Thyroid gland (tissue), 4 donors: ENCODE results near the gene ASIC4. TPM values are rescaled to one million over a fixed set of nuclear protein-coding genes. Genes with fewer than 3 reads are reported as not detected.

Source experiments
- DNase-seq, 2 donors: peaks; one replicate each; pipeline ENCODE4 v3.0.0-alpha.2; 2019
- H3K27ac ChIP-seq, 3 donors: fragments of 200-600 bp; sonication (generic); 1 replicate in 2 of 3; 2 replicates in 1 of 3; pipeline ENCODE4 v1.5.1; 2016 to 2019; ENCODE audit warnings: mild to moderate bottlenecking in 1 of 3, moderate library complexity in 1 of 3
- H3K27me3 ChIP-seq: fragments of 200-600 bp; sonication (generic); one replicate; pipeline ENCODE4 v1.5.1; 2019
- H3K36me3 ChIP-seq, 2 donors: fragments of 200-600 bp; sonication (generic); one replicate each; pipeline ENCODE4 v1.5.1; 2016 to 2019
- H3K4me1 ChIP-seq, 2 donors: fragments of 200-600 bp; sonication (generic); one replicate each; pipeline ENCODE4 v1.5.1; 2017 to 2019
- H3K4me3 ChIP-seq, 3 donors: fragments of 200-600 bp; sonication (generic); replicated peaks in 1 of 3; 1 replicate in 2 of 3; 2 replicates in 1 of 3; pipeline ENCODE4 v1.5.1; 2016; ENCODE audit warnings: mild to moderate bottlenecking in 1 of 3
- H3K9me3 ChIP-seq: fragments of 200-600 bp; sonication (generic); one replicate; pipeline ENCODE4 v1.5.1; 2017
- POLR2A ChIP-seq, 2 donors: fragments of 450-650 bp; IDR thresholded peaks; one replicate each; pipeline ENCODE4 v1.6.1; 2017; ENCODE audit warnings: antibody characterized with exemption in 2 of 2, mild to moderate bottlenecking in 2 of 2, moderate library complexity in 1 of 2
- WGBS, 2 donors: methylation state at CpG; one replicate each; pipeline ENCODE4 v1.1.5; 2017; 5-methylcytosine and 5-hydroxymethylcytosine counted together
- intact Hi-C: fragments of 100-400 bp; cut with DNase I; formaldehyde crosslinking; loops from one replicate; pipeline ENCODE4 v1.15.1; 2023
- total RNA-seq, 4 donors: library from RNA; depleted of rRNA; stranded (reverse); fragments of >200 nt; gene quantifications; one replicate each; pipeline ENCODE4 v1.2.3, GENCODE V29; 2016
- TF ChIP-seq, protein P1 (sequence below), 6 experiments: fragments of 200-600 bp in 3 of 6; fragments of 450-650 bp in 3 of 6; sonication (generic) in 3 of 6; IDR thresholded peaks; one replicate each; pipeline ENCODE4 v1.5.1; 2016 to 2019; ENCODE audit warnings: antibody characterized with exemption in 6 of 6, mild to moderate bottlenecking in 2 of 6, inconsistent platforms in 1 of 6, moderate library complexity in 1 of 6

ASIC4 gene
- total RNA-seq, 4 donors from 2014 or later = not detected

DNA sequence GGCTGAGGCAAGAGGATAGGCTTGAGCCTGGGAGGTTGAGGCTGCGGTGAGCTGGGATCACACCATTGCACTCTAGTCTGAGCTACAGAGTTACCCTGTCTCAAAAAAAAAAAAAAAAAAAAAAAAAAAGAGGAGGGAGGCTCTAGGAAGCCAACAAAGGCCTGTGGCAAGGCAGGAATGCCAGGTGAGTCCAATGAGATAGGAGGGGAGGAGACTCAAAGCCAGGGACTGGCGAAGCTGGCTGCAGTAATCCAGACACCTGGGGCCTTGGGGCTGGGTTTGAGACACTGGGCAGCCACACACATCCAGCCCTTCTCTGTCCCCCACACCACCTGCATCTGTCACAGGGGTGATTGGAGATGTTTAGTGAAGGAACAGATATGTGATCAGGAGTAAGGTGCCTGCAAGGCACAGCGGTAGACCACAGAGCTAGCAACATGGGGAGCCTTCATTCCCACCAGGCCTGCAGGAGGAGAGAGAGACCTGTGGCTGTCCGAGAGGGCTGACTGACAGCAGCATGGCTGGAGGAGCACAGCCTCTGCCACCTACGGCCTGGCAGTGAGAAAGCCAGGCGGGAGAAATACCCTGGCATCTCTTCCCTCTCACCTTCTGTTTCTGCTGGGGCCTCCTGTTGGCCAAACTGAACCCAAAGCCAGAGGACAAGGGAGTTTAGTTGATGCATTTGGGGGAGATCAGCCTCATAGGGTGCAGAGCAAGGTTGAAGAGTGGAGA, 19.8 kb downstream of the ASIC4 start:
- Histone ChIP-seq H3K27me3 (no peaks in the 10 kb centered on the region), H3K4me3 (no peak overlapping the region), H3K27ac (no peak overlapping the region), H3K4me1 (no peaks in the 10 kb centered on the region), H3K9me3 (no peaks in the 10 kb centered on the region), H3K36me3 (peaks cover under 1 to 3% of the 10 kb centered on the region in 2 donors)
- no peak for DNase-seq
- TF ChIP-seq, protein P1, sequence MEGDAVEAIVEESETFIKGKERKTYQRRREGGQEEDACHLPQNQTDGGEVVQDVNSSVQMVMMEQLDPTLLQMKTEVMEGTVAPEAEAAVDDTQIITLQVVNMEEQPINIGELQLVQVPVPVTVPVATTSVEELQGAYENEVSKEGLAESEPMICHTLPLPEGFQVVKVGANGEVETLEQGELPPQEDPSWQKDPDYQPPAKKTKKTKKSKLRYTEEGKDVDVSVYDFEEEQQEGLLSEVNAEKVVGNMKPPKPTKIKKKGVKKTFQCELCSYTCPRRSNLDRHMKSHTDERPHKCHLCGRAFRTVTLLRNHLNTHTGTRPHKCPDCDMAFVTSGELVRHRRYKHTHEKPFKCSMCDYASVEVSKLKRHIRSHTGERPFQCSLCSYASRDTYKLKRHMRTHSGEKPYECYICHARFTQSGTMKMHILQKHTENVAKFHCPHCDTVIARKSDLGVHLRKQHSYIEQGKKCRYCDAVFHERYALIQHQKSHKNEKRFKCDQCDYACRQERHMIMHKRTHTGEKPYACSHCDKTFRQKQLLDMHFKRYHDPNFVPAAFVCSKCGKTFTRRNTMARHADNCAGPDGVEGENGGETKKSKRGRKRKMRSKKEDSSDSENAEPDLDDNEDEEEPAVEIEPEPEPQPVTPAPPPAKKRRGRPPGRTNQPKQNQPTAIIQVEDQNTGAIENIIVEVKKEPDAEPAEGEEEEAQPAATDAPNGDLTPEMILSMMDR (IDR thresholded peaks at IDR 0.05) = no peak
- no peak for TF ChIP-seq POLR2A (IDR thresholded peaks at IDR 0.05)
- 87 to 89% methylated on average over 6 of the region's 6 CpGs for WGBS, 2 donors
- intact Hi-C loops = loop anchor here (5.0 kb wide), 1 partner anchor 77 kb away; no protein-coding TSS in a partner anchor

DNA sequence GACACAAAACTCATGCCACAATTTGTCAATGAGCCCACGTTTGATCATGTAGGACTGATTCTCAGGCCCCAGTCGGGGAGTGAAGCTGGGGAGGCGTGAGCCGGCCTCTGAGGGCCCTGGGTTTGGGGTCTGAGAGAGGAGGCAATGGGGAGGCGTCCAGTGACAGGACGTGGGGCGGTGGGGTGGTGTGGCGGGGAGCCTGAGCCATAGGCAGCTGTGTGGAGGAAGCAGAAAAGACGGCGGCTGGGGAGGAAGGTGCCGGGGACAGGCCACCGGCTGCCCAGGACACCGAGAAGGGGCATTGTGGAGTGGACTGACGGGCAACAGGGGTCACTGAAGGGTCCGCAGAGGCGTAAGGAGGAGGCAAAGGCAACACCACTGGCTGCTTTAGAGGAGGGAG, 22.1 kb downstream of the ASIC4 start:
- no peak for TF ChIP-seq POLR2A (IDR thresholded peaks at IDR 0.05)
- 82 to 92% methylated on average over 16 of the region's 16 CpGs for WGBS, 2 donors
- intact Hi-C loops = no loop called here
- no peak overlapping the region for H3K4me3 ChIP-seq
- peaks cover 0 to under 1% of the 10 kb centered on the region in 2 donors for H3K4me1 ChIP-seq
- DNase-seq = no peak
- no peaks in the 10 kb centered on the region for H3K9me3 ChIP-seq
- no peak overlapping the region for H3K27ac ChIP-seq
- peaks cover 14 to 17% of the 10 kb centered on the region in 2 donors for H3K36me3 ChIP-seq
- H3K27me3 ChIP-seq = no peaks in the 10 kb centered on the region

DNA sequence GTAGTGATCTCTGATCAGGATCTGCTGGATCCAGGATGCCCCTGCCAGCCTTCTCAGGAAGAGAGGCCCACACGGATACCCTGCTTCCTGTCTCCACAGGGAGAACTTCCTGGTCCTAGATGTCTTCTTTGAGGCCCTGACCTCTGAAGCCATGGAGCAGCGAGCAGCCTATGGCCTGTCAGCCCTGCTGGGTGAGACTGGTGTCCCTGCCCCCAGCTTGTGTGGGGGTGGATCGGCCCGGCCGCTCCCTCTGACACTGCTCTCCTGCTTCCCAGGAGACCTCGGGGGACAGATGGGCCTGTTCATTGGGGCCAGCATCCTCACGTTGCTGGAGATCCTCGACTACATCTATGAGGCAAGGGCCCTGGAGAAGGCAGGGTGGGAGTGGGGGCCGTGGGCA, 22.7 kb downstream of the ASIC4 start:
- Histone ChIP-seq H3K4me3 (no peak overlapping the region), H3K27ac (no peak overlapping the region), H3K27me3 (no peaks in the 10 kb centered on the region), H3K4me1 (peaks cover 3 to 6% of the 10 kb centered on the region in 2 donors), H3K36me3 (peaks cover 14 to 17% of the 10 kb centered on the region in 2 donors), H3K9me3 (no peaks in the 10 kb centered on the region)
- intact Hi-C loops = no loop called here
- no peak for TF ChIP-seq POLR2A (IDR thresholded peaks at IDR 0.05)
- TF ChIP-seq, protein P1 (IDR thresholded peaks at IDR 0.05) = no peak
- 66 to 67% methylated on average over 5 to 9 of the region's 9 CpGs for WGBS, 2 donors
- DNase-seq = no peak

DNA sequence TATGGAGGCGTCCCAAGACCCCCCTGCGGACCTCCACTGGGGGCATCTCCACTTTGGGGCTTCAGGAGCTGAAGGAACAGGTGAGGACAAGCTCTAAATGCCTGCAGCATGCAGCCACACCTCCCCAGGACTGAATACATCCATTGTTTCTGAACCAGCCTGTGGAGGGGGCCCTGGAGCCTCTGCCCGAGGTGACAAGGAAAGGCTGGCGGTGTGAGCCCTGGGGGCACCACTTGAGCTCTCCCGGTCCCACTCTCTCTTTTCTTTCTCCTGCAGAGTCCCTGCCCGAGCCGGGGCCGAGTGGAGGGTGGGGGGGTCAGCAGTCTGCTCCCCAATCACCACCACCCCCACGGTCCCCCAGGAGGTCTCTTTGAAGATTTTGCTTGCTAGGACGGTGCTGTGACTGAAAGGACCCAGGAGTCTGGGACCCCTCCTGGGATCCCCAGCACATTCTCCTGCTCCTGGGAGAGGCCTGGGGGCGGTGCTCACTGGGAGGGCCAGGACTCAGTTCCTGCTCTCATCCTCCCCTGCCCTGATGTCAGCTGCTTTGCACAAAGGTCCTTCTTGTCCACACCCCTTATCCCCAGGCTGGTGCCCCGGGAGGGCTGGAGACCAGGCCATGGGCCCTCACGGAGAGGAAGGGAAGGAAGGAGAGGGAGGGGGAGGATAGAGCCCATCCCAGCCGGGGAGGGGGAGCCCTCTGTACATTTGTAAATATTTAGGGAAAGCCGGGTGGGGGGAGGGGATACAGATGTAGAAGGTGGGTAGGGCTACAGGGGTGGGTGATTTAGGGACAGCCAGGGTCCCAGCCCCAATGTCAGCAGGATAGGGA, 23.6 kb downstream of the ASIC4 start:
- 46 to 64% methylated on average over 12 of the region's 15 CpGs for WGBS, 2 donors
- intact Hi-C loops = no loop called here

DNA sequence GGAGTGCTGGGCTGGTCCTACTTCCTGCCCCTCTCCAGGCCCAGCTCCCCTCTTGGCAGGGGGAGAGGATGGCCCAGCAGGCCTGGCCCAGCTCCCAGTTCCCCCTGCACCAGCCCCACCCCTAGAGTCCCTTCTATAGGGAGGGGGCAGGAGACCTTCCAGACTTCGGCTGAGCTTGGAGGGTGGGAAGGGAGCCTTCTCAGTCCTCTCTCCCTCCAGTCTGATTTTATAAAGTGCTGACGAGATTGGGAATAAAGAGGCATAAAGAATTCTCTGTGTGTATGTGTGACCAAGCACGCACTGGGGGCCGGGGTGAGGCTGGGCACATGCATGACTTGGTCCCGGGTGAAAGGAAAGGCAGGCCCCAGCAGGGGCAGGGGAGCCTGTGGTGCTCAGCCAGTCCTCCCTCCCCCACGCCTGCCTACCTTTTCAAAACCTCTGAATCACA, 24.2 kb downstream of the ASIC4 start:
- H3K27ac ChIP-seq = no peak overlapping the region
- intact Hi-C loops = no loop called here
- H3K9me3 ChIP-seq = no peaks in the 10 kb centered on the region

More for the DNA sequence above, 23.6 kb downstream of the ASIC4 start:
- TF ChIP-seq POLR2A (IDR thresholded peaks at IDR 0.05) = no peak
- Histone ChIP-seq H3K27me3 (no peaks in the 10 kb centered on the region), H3K4me3 (no peak overlapping the region), H3K36me3 (peaks cover 14 to 17% of the 10 kb centered on the region in 2 donors), H3K9me3 (no peaks in the 10 kb centered on the region), H3K27ac (no peak overlapping the region), H3K4me1 (peaks cover 12 to 15% of the 10 kb centered on the region in 2 donors)
- no peak for DNase-seq

More for the DNA sequence above, 24.2 kb downstream of the ASIC4 start:
- Histone ChIP-seq H3K4me1 (peaks cover 13 to 18% of the 10 kb centered on the region in 2 donors), H3K4me3 (no peak overlapping the region), H3K36me3 (peaks cover 14 to 17% of the 10 kb centered on the region in 2 donors), H3K27me3 (no peaks in the 10 kb centered on the region)
- no peak for DNase-seq
- TF ChIP-seq, protein P1 (IDR thresholded peaks at IDR 0.05) = no peak
- no peak for TF ChIP-seq POLR2A (IDR thresholded peaks at IDR 0.05)
- WGBS, 2 donors = 68 to 75% methylated on average over 6 of the region's 6 CpGs
